Measurements from ENCODE around the gene SIAH1. TPM values are rescaled to one million over a fixed set of nuclear protein-coding genes. Genes with fewer than 3 reads are reported as not detected.

SIAH1 gene
- total and polyA plus RNA-seq, 2 of the 8 experiments (the other 6 are each of a cell fraction or from before 2014, with no cell fraction given): 19.5 to 33.9 TPM

DNA sequence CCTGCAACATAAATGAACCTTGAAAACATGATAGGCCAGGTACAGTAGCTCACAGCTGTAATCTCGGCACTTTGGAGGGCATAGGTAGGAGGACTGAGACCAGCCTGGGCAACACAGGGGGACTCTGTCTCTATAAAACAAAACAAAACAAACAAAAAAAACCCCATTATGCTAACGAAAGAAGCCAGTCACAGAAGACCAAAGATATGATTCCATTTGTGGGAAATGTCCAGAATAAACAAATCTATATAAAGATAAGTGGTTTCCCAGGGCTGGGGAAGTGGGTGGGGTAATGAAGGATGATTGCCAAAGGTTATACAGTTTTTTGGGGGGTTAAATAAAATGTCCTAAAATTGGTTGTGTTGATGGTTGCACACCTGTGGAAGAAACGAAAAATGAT lies 36.5 kb upstream of the SIAH1 start:
- no peaks in the 10 kb centered on the region for H3K79me1 ChIP-seq (ENCODE audit: low read depth, low read length)
- no peak overlapping the region for H3K56ac ChIP-seq (replicated peaks; ENCODE audit: insufficient read length, low read depth, low read length)
- no peak overlapping the region for H2BK15ac ChIP-seq (ENCODE audit: low read length)
- no peaks in the 10 kb centered on the region for H3K27me3 ChIP-seq (replicated peaks in 1 of 4; ENCODE audit: control insufficient read depth in 3 of 4, extremely low read depth in 1 of 4, insufficient read depth in 3 of 4, low read length in 3 of 4)
- H2BK12ac ChIP-seq (ENCODE audit: low read depth, low read length): no peak overlapping the region
- H2BK120ac ChIP-seq (replicated peaks; ENCODE audit: low read depth, low read length): no peak overlapping the region
- peaks cover 6 to 8% of the 10 kb centered on the region in 2 experiments; a peak in 2 of 4 replicates for H3K9me3 ChIP-seq (ENCODE audit: insufficient read depth in 2 of 2, low read depth in 1 of 2, low read length in 1 of 2)
- no peak overlapping the region for H4K8ac ChIP-seq (ENCODE audit: extremely low read depth, insufficient read depth, low read length)
- H3K27ac ChIP-seq (ENCODE audit: low read depth, low read length): no peak overlapping the region
- no peak overlapping the region for H3K14ac ChIP-seq (ENCODE audit: insufficient read length)
- no peak overlapping the region for H4K91ac ChIP-seq (replicated peaks; ENCODE audit: insufficient read length, low read length)
- CTCF ChIA-PET (ENCODE audit: partially characterized antibody): interaction anchor here (0.6 to 1.7 kb wide), 2 partner anchors 104 to 202 kb away, joined by 3 to 4 read pairs; no protein-coding TSS in a partner anchor
- peaks cover 0 to 4% (median 0%) of the 10 kb centered on the region in 4 experiments; a peak in 1 of 8 replicates for H3K36me3 ChIP-seq (ENCODE audit: control insufficient read depth in 2 of 4, insufficient read depth in 4 of 4, low read length in 3 of 4)
- H3K4me1 ChIP-seq (replicated peaks in 1 of 4; ENCODE audit: control insufficient read depth in 3 of 4, insufficient read depth in 4 of 4, low read length in 3 of 4): no peaks in the 10 kb centered on the region
- no peak overlapping the region for H2BK20ac ChIP-seq (ENCODE audit: low read length)
- H2AFZ ChIP-seq (ENCODE audit: low read length): no peak overlapping the region
- no peak overlapping the region for H3K23ac ChIP-seq (ENCODE audit: insufficient read length)
- H3K4me3 ChIP-seq (ENCODE audit: extremely low read depth in 1 of 4, insufficient read depth in 2 of 4, low read depth in 3 of 4, low read length in 4 of 4): no peak overlapping the region
- POLR2A ChIA-PET (ENCODE audit: partially characterized antibody): interaction anchor here (0.8 kb wide), 1 partner anchor 55 kb away, joined by 3 read pairs; no protein-coding TSS in a partner anchor
- no peaks in the 10 kb centered on the region for H4K20me1 ChIP-seq (replicated peaks in 1 of 2; ENCODE audit: control insufficient read depth in 1 of 2, insufficient read depth in 2 of 2, low read length in 2 of 2)
- 86% methylated on average over 3 of the region's 3 CpGs; no CpG with 5 or more reads in 1 of the 2 experiments for WGBS, 2 experiments (ENCODE audit: extremely low coverage in 1 of 2, insufficient coverage in 1 of 2, insufficient read length in 1 of 2, insufficient replicate concordance in 2 of 2, low coverage in 1 of 2, low lambda C conversion rate in 2 of 2, missing lambda C conversion rate in 1 of 2)
- no peak overlapping the region for H3K4ac ChIP-seq (replicated peaks; ENCODE audit: insufficient read length, low read depth, low read length)
- no peak overlapping the region for H3K9ac ChIP-seq (replicated peaks in 1 of 4; ENCODE audit: extremely low read depth in 1 of 4, low read depth in 3 of 4, low read length in 3 of 4)
- H3K4me2 ChIP-seq (ENCODE audit: insufficient read depth in 1 of 2, low read depth in 2 of 2, low read length in 2 of 2): no peak overlapping the region
- H2AK5ac ChIP-seq (ENCODE audit: low read depth, low read length): no peak overlapping the region
- no peaks in the 10 kb centered on the region; the same call in 1 of the 2 replicates for H3K23me2 ChIP-seq (ENCODE audit: low read depth, low read length)
- H4K5ac ChIP-seq (ENCODE audit: insufficient read length, low read depth, low read length): no peak overlapping the region
- DNase-seq (ENCODE audit: low read depth in 1 of 2, low spot score in 2 of 2) (no peak), FAIRE-seq (no peak)
- H3K79me2 ChIP-seq (ENCODE audit: control insufficient read depth in 1 of 2, insufficient read depth in 2 of 2, low read length in 2 of 2): no peaks in the 10 kb centered on the region
- H2BK5ac ChIP-seq (ENCODE audit: low read depth, low read length): no peak overlapping the region
- no peak overlapping the region for H3K18ac ChIP-seq (ENCODE audit: extremely low read depth, low read length)
- no peak for TF ChIP-seq SAP30 (IDR thresholded peaks at IDR 0.05; ENCODE audit: insufficient read depth, insufficient replicate concordance, low read length)
- TF ChIP-seq PHF8 (conservative IDR thresholded peaks at IDR 0.05; ENCODE audit: low read depth, low read length): no peak
- TF ChIP-seq GABPA (IDR thresholded peaks at IDR 0.05; ENCODE audit: borderline replicate concordance, insufficient read depth, low read length): no peak
- TF ChIP-seq RBBP5 (IDR thresholded peaks at IDR 0.05; ENCODE audit: borderline replicate concordance, low read depth, low read length): no peak
- no peak for TF ChIP-seq RAD21 (IDR thresholded peaks at IDR 0.05 in 1 of 2, conservative IDR thresholded peaks at IDR 0.05 in 1 of 2; ENCODE audit: low read depth in 2 of 2, low read length in 2 of 2)
- no peak for TF ChIP-seq SUZ12 (IDR thresholded peaks at IDR 0.05; ENCODE audit: low read length)
- TF ChIP-seq FOSL1 (IDR thresholded peaks at IDR 0.05; ENCODE audit: insufficient read depth, low read depth, low read length): no peak
- no peak for TF ChIP-seq CREB1 (IDR thresholded peaks at IDR 0.05)
- TF ChIP-seq HDAC2 (IDR thresholded peaks at IDR 0.05; ENCODE audit: borderline replicate concordance in 1 of 2, low read depth in 2 of 2, low read length in 2 of 2): no peak
- no peak for TF ChIP-seq EP300 (IDR thresholded peaks at IDR 0.05; ENCODE audit: borderline replicate concordance in 1 of 2, low read depth in 2 of 2, low read length in 2 of 2)
- TF ChIP-seq TCF12 (IDR thresholded peaks at IDR 0.05; ENCODE audit: low read depth, low read length): no peak
- TF ChIP-seq, protein P1, sequence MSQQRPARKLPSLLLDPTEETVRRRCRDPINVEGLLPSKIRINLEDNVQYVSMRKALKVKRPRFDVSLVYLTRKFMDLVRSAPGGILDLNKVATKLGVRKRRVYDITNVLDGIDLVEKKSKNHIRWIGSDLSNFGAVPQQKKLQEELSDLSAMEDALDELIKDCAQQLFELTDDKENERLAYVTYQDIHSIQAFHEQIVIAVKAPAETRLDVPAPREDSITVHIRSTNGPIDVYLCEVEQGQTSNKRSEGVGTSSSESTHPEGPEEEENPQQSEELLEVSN (IDR thresholded peaks at IDR 0.05): no peak

Measured in H1 (cell line).